ENCODE measurements around the gene SLC22A23.

DNA sequence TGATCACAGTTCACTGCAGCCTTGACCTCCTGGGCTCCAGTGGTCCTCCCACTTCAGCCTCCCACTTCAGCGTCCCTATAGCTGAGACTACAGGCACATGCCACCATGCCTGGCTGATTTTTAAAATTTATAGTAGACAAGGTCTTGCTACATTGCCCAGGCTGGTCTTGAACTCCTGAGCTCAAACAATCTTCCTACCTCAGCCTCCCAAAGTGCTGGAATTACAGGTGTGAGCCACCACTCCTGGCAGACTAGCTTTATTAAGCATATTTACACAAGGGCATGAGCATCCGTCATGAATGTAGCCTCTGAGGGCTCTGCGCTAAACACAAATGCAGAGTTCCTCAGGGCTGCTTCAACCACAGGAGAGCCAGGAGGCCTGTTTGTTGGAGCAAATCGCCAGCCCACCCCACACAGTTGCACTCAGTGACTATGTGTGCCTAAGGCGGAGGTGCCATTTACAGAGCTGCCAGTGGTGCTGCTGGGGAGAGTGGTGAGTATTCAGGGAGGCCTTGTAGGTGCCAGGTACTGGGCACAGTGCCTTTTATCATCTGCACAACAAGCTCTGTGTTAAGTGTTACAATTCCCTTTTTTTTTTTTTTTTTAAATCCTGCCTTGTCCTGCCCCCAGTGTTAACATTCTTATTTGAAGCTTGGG, 119.9 kb downstream of the SLC22A23 start:
- TF ChIP-seq, protein P1, sequence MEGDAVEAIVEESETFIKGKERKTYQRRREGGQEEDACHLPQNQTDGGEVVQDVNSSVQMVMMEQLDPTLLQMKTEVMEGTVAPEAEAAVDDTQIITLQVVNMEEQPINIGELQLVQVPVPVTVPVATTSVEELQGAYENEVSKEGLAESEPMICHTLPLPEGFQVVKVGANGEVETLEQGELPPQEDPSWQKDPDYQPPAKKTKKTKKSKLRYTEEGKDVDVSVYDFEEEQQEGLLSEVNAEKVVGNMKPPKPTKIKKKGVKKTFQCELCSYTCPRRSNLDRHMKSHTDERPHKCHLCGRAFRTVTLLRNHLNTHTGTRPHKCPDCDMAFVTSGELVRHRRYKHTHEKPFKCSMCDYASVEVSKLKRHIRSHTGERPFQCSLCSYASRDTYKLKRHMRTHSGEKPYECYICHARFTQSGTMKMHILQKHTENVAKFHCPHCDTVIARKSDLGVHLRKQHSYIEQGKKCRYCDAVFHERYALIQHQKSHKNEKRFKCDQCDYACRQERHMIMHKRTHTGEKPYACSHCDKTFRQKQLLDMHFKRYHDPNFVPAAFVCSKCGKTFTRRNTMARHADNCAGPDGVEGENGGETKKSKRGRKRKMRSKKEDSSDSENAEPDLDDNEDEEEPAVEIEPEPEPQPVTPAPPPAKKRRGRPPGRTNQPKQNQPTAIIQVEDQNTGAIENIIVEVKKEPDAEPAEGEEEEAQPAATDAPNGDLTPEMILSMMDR (conservative IDR thresholded peaks at IDR 0.05; ENCODE audit: low read depth in 2 of 2) = no peak
- no peak for TF ChIP-seq EZH2 (IDR thresholded peaks at IDR 0.05; ENCODE audit: low read depth, unreplicated experiment)
- no peak for TF ChIP-seq POLR2AphosphoS5 (IDR thresholded peaks at IDR 0.05; ENCODE audit: low read depth)
- TF ChIP-seq, protein P2, sequence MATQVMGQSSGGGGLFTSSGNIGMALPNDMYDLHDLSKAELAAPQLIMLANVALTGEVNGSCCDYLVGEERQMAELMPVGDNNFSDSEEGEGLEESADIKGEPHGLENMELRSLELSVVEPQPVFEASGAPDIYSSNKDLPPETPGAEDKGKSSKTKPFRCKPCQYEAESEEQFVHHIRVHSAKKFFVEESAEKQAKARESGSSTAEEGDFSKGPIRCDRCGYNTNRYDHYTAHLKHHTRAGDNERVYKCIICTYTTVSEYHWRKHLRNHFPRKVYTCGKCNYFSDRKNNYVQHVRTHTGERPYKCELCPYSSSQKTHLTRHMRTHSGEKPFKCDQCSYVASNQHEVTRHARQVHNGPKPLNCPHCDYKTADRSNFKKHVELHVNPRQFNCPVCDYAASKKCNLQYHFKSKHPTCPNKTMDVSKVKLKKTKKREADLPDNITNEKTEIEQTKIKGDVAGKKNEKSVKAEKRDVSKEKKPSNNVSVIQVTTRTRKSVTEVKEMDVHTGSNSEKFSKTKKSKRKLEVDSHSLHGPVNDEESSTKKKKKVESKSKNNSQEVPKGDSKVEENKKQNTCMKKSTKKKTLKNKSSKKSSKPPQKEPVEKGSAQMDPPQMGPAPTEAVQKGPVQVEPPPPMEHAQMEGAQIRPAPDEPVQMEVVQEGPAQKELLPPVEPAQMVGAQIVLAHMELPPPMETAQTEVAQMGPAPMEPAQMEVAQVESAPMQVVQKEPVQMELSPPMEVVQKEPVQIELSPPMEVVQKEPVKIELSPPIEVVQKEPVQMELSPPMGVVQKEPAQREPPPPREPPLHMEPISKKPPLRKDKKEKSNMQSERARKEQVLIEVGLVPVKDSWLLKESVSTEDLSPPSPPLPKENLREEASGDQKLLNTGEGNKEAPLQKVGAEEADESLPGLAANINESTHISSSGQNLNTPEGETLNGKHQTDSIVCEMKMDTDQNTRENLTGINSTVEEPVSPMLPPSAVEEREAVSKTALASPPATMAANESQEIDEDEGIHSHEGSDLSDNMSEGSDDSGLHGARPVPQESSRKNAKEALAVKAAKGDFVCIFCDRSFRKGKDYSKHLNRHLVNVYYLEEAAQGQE (IDR thresholded peaks at IDR 0.05; ENCODE audit: unreplicated experiment) = no peak
- TF ChIP-seq, protein P3, sequence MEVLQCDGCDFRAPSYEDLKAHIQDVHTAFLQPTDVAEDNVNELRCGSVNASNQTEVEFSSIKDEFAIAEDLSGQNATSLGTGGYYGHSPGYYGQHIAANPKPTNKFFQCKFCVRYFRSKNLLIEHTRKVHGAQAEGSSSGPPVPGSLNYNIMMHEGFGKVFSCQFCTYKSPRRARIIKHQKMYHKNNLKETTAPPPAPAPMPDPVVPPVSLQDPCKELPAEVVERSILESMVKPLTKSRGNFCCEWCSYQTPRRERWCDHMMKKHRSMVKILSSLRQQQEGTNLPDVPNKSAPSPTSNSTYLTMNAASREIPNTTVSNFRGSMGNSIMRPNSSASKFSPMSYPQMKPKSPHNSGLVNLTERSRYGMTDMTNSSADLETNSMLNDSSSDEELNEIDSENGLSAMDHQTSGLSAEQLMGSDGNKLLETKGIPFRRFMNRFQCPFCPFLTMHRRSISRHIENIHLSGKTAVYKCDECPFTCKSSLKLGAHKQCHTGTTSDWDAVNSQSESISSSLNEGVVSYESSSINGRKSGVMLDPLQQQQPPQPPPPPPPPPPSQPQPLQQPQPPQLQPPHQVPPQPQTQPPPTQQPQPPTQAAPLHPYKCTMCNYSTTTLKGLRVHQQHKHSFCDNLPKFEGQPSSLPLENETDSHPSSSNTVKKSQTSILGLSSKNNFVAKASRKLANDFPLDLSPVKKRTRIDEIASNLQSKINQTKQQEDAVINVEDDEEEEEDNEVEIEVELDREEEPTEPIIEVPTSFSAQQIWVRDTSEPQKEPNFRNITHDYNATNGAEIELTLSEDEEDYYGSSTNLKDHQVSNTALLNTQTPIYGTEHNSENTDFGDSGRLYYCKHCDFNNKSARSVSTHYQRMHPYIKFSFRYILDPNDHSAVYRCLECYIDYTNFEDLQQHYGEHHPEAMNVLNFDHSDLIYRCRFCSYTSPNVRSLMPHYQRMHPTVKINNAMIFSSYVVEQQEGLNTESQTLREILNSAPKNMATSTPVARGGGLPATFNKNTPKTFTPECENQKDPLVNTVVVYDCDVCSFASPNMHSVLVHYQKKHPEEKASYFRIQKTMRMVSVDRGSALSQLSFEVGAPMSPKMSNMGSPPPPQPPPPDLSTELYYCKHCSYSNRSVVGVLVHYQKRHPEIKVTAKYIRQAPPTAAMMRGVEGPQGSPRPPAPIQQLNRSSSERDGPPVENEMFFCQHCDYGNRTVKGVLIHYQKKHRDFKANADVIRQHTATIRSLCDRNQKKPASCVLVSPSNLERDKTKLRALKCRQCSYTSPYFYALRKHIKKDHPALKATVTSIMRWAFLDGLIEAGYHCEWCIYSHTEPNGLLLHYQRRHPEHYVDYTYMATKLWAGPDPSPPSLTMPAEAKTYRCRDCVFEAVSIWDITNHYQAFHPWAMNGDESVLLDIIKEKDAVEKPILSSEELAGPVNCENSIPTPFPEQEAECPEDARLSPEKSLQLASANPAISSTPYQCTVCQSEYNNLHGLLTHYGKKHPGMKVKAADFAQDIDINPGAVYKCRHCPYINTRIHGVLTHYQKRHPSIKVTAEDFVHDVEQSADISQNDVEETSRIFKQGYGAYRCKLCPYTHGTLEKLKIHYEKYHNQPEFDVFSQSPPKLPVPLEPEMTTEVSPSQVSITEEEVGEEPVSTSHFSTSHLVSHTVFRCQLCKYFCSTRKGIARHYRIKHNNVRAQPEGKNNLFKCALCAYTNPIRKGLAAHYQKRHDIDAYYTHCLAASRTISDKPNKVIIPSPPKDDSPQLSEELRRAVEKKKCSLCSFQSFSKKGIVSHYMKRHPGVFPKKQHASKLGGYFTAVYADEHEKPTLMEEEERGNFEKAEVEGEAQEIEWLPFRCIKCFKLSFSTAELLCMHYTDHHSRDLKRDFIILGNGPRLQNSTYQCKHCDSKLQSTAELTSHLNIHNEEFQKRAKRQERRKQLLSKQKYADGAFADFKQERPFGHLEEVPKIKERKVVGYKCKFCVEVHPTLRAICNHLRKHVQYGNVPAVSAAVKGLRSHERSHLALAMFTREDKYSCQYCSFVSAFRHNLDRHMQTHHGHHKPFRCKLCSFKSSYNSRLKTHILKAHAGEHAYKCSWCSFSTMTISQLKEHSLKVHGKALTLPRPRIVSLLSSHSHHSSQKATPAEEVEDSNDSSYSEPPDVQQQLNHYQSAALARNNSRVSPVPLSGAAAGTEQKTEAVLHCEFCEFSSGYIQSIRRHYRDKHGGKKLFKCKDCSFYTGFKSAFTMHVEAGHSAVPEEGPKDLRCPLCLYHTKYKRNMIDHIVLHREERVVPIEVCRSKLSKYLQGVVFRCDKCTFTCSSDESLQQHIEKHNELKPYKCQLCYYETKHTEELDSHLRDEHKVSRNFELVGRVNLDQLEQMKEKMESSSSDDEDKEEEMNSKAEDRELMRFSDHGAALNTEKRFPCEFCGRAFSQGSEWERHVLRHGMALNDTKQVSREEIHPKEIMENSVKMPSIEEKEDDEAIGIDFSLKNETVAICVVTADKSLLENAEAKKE (CRISPR knock-in tag; IDR thresholded peaks at IDR 0.05) = no peak
- TF ChIP-seq EZH2phosphoT487 (IDR thresholded peaks at IDR 0.05; ENCODE audit: unreplicated experiment) = no peak
- TF ChIP-seq JUNB (IDR thresholded peaks at IDR 0.05; ENCODE audit: unreplicated experiment) = no peak
- no peak for TF ChIP-seq CREB1 (CRISPR knock-in tag; IDR thresholded peaks at IDR 0.05; ENCODE audit: low read depth)
- TF ChIP-seq ZNF331 (CRISPR knock-in tag; IDR thresholded peaks at IDR 0.05; ENCODE audit: low read depth) = no peak
- TF ChIP-seq ZNF114 (CRISPR knock-in tag; IDR thresholded peaks at IDR 0.05) = no peak
- no peak for TF ChIP-seq STAT1 (IDR thresholded peaks at IDR 0.05; ENCODE audit: unreplicated experiment)
